ENCODE data around the gene C5orf15. TPM values are rescaled to one million over a fixed set of nuclear protein-coding genes. Genes with fewer than 3 reads are reported as not detected.
A peak's percentile ranks its signal among the peaks of the same experiment; 100 is the strongest.
"Not testable (repeated sequence)": the region's sequence is repeated elsewhere in the genome, so short reads cannot be mapped to it uniquely, and the experiment has no call there.

Gene C5orf15
- polyA plus RNA-seq, 1 donor = 73.8 TPM

- H3K36me3 ChIP-seq (ENCODE audit: control insufficient read depth, insufficient read depth, low read length) = peaks cover 61% of the 10 kb centered on the region
- no peak overlapping the region for H3K4me3 ChIP-seq (ENCODE audit: low read length)
- no peaks in the 10 kb centered on the region for H3K4me1 ChIP-seq (ENCODE audit: control insufficient read depth, insufficient read depth, low read length)
- no peak overlapping the region for H3K27ac ChIP-seq (ENCODE audit: low read length)
- no peak for DNase-seq
- WGBS (ENCODE audit: insufficient coverage, low lambda C conversion rate) = no CpG with 5 or more reads among the region's 7 CpGs
- H3K9me3 ChIP-seq (ENCODE audit: control insufficient read depth, low read depth, low read length) = no peaks in the 10 kb centered on the region
- no peaks in the 10 kb centered on the region for H3K27me3 ChIP-seq (ENCODE audit: control insufficient read depth, insufficient read depth, low read length)
Measured at GRCh38 chr5:133980652-133981051, 12.2 kb upstream of the C5orf15 start.

GRCh38 chr5:133978943-133979342 lies 10.5 kb upstream of the C5orf15 start:
- WGBS (ENCODE audit: insufficient coverage, low lambda C conversion rate) = 67% methylated on average over 1 of the region's 3 CpGs
- Histone ChIP-seq H3K36me3 (ENCODE audit: control insufficient read depth, insufficient read depth, low read length) (peaks cover 63% of the 10 kb centered on the region), H3K27me3 (ENCODE audit: control insufficient read depth, insufficient read depth, low read length) (no peaks in the 10 kb centered on the region), H3K27ac (ENCODE audit: low read length) (no peak overlapping the region), H3K4me1 (ENCODE audit: control insufficient read depth, insufficient read depth, low read length) (no peaks in the 10 kb centered on the region), H3K4me3 (ENCODE audit: low read length) (no peak overlapping the region), H3K9me3 (ENCODE audit: control insufficient read depth, low read depth, low read length) (no peaks in the 10 kb centered on the region)
- no peak for DNase-seq

- Histone ChIP-seq H3K27me3 (ENCODE audit: control insufficient read depth, insufficient read depth, low read length) (no peaks in the 10 kb centered on the region), H3K4me3 (ENCODE audit: low read length) (no peak overlapping the region), H3K36me3 (ENCODE audit: control insufficient read depth, insufficient read depth, low read length) (peaks cover 67% of the 10 kb centered on the region), H3K4me1 (ENCODE audit: control insufficient read depth, insufficient read depth, low read length) (no peaks in the 10 kb centered on the region), H3K27ac (ENCODE audit: low read length) (no peak overlapping the region), H3K9me3 (ENCODE audit: control insufficient read depth, low read depth, low read length) (no peaks in the 10 kb centered on the region)
- DNase-seq = no peak
- WGBS (ENCODE audit: insufficient coverage, low lambda C conversion rate) = no CpG with 5 or more reads among the region's 1 CpG
Measured at GRCh38 chr5:133977858-133978257, 9.4 kb upstream of the C5orf15 start.

- WGBS (ENCODE audit: insufficient coverage, low lambda C conversion rate) = no CpG with 5 or more reads among the region's 5 CpGs
- H3K36me3 ChIP-seq (ENCODE audit: control insufficient read depth, insufficient read depth, low read length) = peaks cover 67% of the 10 kb centered on the region
- DNase-seq = no peak
Measured at GRCh38 chr5:133977161-133977787, 8.8 kb upstream of the C5orf15 start.

GRCh38 chr5:133975546-133975945 lies 7.1 kb upstream of the C5orf15 start:
- H3K36me3 ChIP-seq (ENCODE audit: control insufficient read depth, insufficient read depth, low read length) = peaks cover 60% of the 10 kb centered on the region
- not testable (repeated sequence) for H3K9me3 ChIP-seq (ENCODE audit: control insufficient read depth, low read depth, low read length); DNase-seq; H3K4me3 ChIP-seq (ENCODE audit: low read length); H3K27ac ChIP-seq (ENCODE audit: low read length); H3K27me3 ChIP-seq (ENCODE audit: control insufficient read depth, insufficient read depth, low read length); H3K4me1 ChIP-seq (ENCODE audit: control insufficient read depth, insufficient read depth, low read length)
- 94% methylated on average over 3 of the region's 16 CpGs for WGBS (ENCODE audit: insufficient coverage, low lambda C conversion rate)

More at GRCh38 chr5:133977161-133977787, 8.8 kb upstream of the C5orf15 start:
- H3K27ac ChIP-seq (ENCODE audit: low read length) = no peak overlapping the region
- H3K4me3 ChIP-seq (ENCODE audit: low read length) = no peak overlapping the region
- no peaks in the 10 kb centered on the region for H3K4me1 ChIP-seq (ENCODE audit: control insufficient read depth, insufficient read depth, low read length)
- H3K9me3 ChIP-seq (ENCODE audit: control insufficient read depth, low read depth, low read length) = no peaks in the 10 kb centered on the region
- no peaks in the 10 kb centered on the region for H3K27me3 ChIP-seq (ENCODE audit: control insufficient read depth, insufficient read depth, low read length)

- Histone ChIP-seq H3K4me1 (ENCODE audit: control insufficient read depth, insufficient read depth, low read length) (peaks cover 2% of the 10 kb centered on the region), H3K27ac (ENCODE audit: low read length) (no peak overlapping the region), H3K36me3 (ENCODE audit: control insufficient read depth, insufficient read depth, low read length) (peaks cover 56% of the 10 kb centered on the region), H3K4me3 (ENCODE audit: low read length) (no peak overlapping the region), H3K9me3 (ENCODE audit: control insufficient read depth, low read depth, low read length) (no peaks in the 10 kb centered on the region), H3K27me3 (ENCODE audit: control insufficient read depth, insufficient read depth, low read length) (no peaks in the 10 kb centered on the region)
- WGBS (ENCODE audit: insufficient coverage, low lambda C conversion rate) = 80% methylated on average over 1 of the region's 6 CpGs
- no peak for DNase-seq
Measured at GRCh38 chr5:133974142-133974541, 5.7 kb upstream of the C5orf15 start.

- peak overlapping the region; percentile 21 for H3K27ac ChIP-seq (ENCODE audit: low read length)
- DNase-seq = no peak
- WGBS (ENCODE audit: insufficient coverage, low lambda C conversion rate) = no CpG with 5 or more reads among the region's 2 CpGs
- H3K9me3 ChIP-seq (ENCODE audit: control insufficient read depth, low read depth, low read length) = no peaks in the 10 kb centered on the region
- H3K4me1 ChIP-seq (ENCODE audit: control insufficient read depth, insufficient read depth, low read length) = peaks cover 9% of the 10 kb centered on the region
- peaks cover 32% of the 10 kb centered on the region for H3K36me3 ChIP-seq (ENCODE audit: control insufficient read depth, insufficient read depth, low read length)
- no peaks in the 10 kb centered on the region for H3K27me3 ChIP-seq (ENCODE audit: control insufficient read depth, insufficient read depth, low read length)
- H3K4me3 ChIP-seq (ENCODE audit: low read length) = no peak overlapping the region
Measured at GRCh38 chr5:133970325-133970909, 2.0 kb upstream of the C5orf15 start.

- peak overlapping the region; percentile 92 for H3K27ac ChIP-seq (ENCODE audit: low read length)
- no peaks in the 10 kb centered on the region for H3K9me3 ChIP-seq (ENCODE audit: control insufficient read depth, low read depth, low read length)
- H3K4me1 ChIP-seq (ENCODE audit: control insufficient read depth, insufficient read depth, low read length) = peaks cover 9% of the 10 kb centered on the region
- H3K27me3 ChIP-seq (ENCODE audit: control insufficient read depth, insufficient read depth, low read length) = no peaks in the 10 kb centered on the region
- whole genome bisulfite sequencing (ENCODE audit: insufficient coverage, low lambda C conversion rate) = 70% methylated on average over 2 of the region's 7 CpGs
- H3K36me3 ChIP-seq (ENCODE audit: control insufficient read depth, insufficient read depth, low read length) = peaks cover 28% of the 10 kb centered on the region
- no peak overlapping the region for H3K4me3 ChIP-seq (ENCODE audit: low read length)
- DNase-seq = peak; percentile 23 to 28
Measured at GRCh38 chr5:133969654-133970324, 1.4 kb upstream of the C5orf15 start.

- no peaks in the 10 kb centered on the region for H3K27me3 ChIP-seq (ENCODE audit: control insufficient read depth, insufficient read depth, low read length)
- peak overlapping the region; percentile 79 for H3K4me3 ChIP-seq (ENCODE audit: low read length)
- DNase-seq = peak; percentile 24 to 69
- H3K9me3 ChIP-seq (ENCODE audit: control insufficient read depth, low read depth, low read length) = no peaks in the 10 kb centered on the region
- H3K27ac ChIP-seq (ENCODE audit: low read length) = peak overlapping the region; percentile 92
- H3K36me3 ChIP-seq (ENCODE audit: control insufficient read depth, insufficient read depth, low read length) = peaks cover 9% of the 10 kb centered on the region
- H3K4me1 ChIP-seq (ENCODE audit: control insufficient read depth, insufficient read depth, low read length) = peaks cover 9% of the 10 kb centered on the region
- no CpG with 5 or more reads among the region's 12 CpGs for WGBS (ENCODE audit: insufficient coverage, low lambda C conversion rate)
Measured at GRCh38 chr5:133967698-133968203, 674 bp downstream of the C5orf15 start.

GRCh38 chr5:133967124-133967523 lies 1.3 kb downstream of the C5orf15 start:
- DNase-seq = no peak
- no peaks in the 10 kb centered on the region for H3K9me3 ChIP-seq (ENCODE audit: control insufficient read depth, low read depth, low read length)
- peaks cover 7% of the 10 kb centered on the region for H3K36me3 ChIP-seq (ENCODE audit: control insufficient read depth, insufficient read depth, low read length)
- peak overlapping the region; percentile 79 for H3K4me3 ChIP-seq (ENCODE audit: low read length)
- no peaks in the 10 kb centered on the region for H3K27me3 ChIP-seq (ENCODE audit: control insufficient read depth, insufficient read depth, low read length)
- peaks cover 9% of the 10 kb centered on the region for H3K4me1 ChIP-seq (ENCODE audit: control insufficient read depth, insufficient read depth, low read length)
- no peak overlapping the region for H3K27ac ChIP-seq (ENCODE audit: low read length)
- 88% methylated on average over 1 of the region's 5 CpGs for WGBS (ENCODE audit: insufficient coverage, low lambda C conversion rate)
